NCI-H2081 (cell line): ENCODE measurements around the gene TMC1.
A peak's percentile ranks its signal among the peaks of the same experiment; 100 is the strongest.
"Not testable (repeated sequence)": the region's sequence is repeated elsewhere in the genome, so short reads cannot be mapped to it uniquely, and the experiment has no call there.

Experiments
- DNase-seq, 2 experiments: peaks; one replicate each; lab custom pipeline; 2025; lab: John Stamatoyannopoulos, UW

The TMC1 gene

GRCh38 chr9:72763022-72763421 lies 241.6 kb downstream of the TMC1 start:
- no peak for DNase-seq

- DNase-seq, result no peak
Observed at GRCh38 chr9:72769546-72769945, 248.1 kb downstream of the TMC1 start.

GRCh38 chr9:72772661-72773060 lies 251.3 kb downstream of the TMC1 start:
- no peak for DNase-seq

GRCh38 chr9:72773570-72773969 lies 252.2 kb downstream of the TMC1 start:
- no peak for DNase-seq

GRCh38 chr9:72775570-72775969 lies 254.2 kb downstream of the TMC1 start:
- no peak for DNase-seq

- DNase-seq, result no peak
Observed at GRCh38 chr9:72779614-72780013, 258.2 kb downstream of the TMC1 start.

GRCh38 chr9:72786948-72787347 lies 265.5 kb downstream of the TMC1 start:
- no peak for DNase-seq

GRCh38 chr9:72788966-72789735 lies 267.7 kb downstream of the TMC1 start:
- DNase-seq, result no peak

GRCh38 chr9:72789885-72790284 lies 268.5 kb downstream of the TMC1 start:
- no peak for DNase-seq

- no peak for DNase-seq
Observed at GRCh38 chr9:72790989-72791388, 269.6 kb downstream of the TMC1 start.

- DNase-seq, result no peak
Observed at GRCh38 chr9:72791436-72791835, 270.0 kb downstream of the TMC1 start.

GRCh38 chr9:72794946-72795345 lies 273.5 kb downstream of the TMC1 start:
- no peak for DNase-seq

GRCh38 chr9:72800328-72800994 lies 279.1 kb downstream of the TMC1 start:
- no peak for DNase-seq

- no peak for DNase-seq
Observed at GRCh38 chr9:72805238-72805637, 283.8 kb downstream of the TMC1 start.

- not testable (repeated sequence) for DNase-seq
Observed at GRCh38 chr9:72806313-72806809, 285.0 kb downstream of the TMC1 start.

GRCh38 chr9:72807765-72808445 lies 286.5 kb downstream of the TMC1 start:
- DNase-seq, result no peak

GRCh38 chr9:72808446-72808768 lies 287.0 kb downstream of the TMC1 start:
- no peak for DNase-seq

- DNase-seq, result peak; percentile 10 to 37
Observed at GRCh38 chr9:72809586-72809985, 288.2 kb downstream of the TMC1 start.

GRCh38 chr9:72812559-72813111 lies 291.2 kb downstream of the TMC1 start:
- DNase-seq, result no peak

- no peak for DNase-seq
Observed at GRCh38 chr9:72813544-72813943, 292.1 kb downstream of the TMC1 start.

- no peak for DNase-seq
Observed at GRCh38 chr9:72814083-72814597, 292.7 kb downstream of the TMC1 start.

GRCh38 chr9:72816666-72817065 lies 295.3 kb downstream of the TMC1 start:
- DNase-seq, result no peak
